KOPT-K1 (cell line): ENCODE measurements around the gene NPHP3.

Experiments
- H3K27ac ChIP-seq: fragments of 200-600 bp; sonication (generic); 2 replicates; pipeline ENCODE4 v1.5.1; 2016; ENCODE audit warnings: antibody characterized with exemption, mild to moderate bottlenecking, low read depth, low read length; ENCODE audit not compliant: poor library complexity, severe bottlenecking
- H3K36me3 ChIP-seq: fragments of 200-600 bp; sonication (generic); 2 replicates; pipeline ENCODE4 v1.5.1; 2017; ENCODE audit warnings: antibody characterized with exemption, mild to moderate bottlenecking, low read length, moderate library complexity; ENCODE audit not compliant: insufficient read depth
- H3K9me3 ChIP-seq: fragments of 200-600 bp; sonication (generic); 2 replicates; pipeline ENCODE4 v1.5.1; 2017; ENCODE audit warnings: antibody characterized with exemption, low read length, mild to moderate bottlenecking; ENCODE audit not compliant: insufficient read depth, poor library complexity, severe bottlenecking

Gene NPHP3

GRCh38 chr3:132661101-132661500 lies 61.1 kb downstream of the NPHP3 start:
- peaks cover 4% of the 10 kb centered on the region; the same call in 1 of the 2 replicates for H3K36me3 ChIP-seq
- no peaks in the 10 kb centered on the region for H3K9me3 ChIP-seq
- H3K27ac ChIP-seq: peak overlapping the region; percentile 82

- Histone ChIP-seq H3K9me3 (no peaks in the 10 kb centered on the region), H3K27ac (peak overlapping the region; percentile 82), H3K36me3 (peaks cover under 1% of the 10 kb centered on the region; the same call in 1 of the 2 replicates)
These were observed 61.5 kb downstream of the NPHP3 start for GRCh38 chr3:132660811-132661070.

- H3K36me3 ChIP-seq: no peaks in the 10 kb centered on the region
- peak within 1 kb of the TSS; percentile 82 for H3K27ac ChIP-seq
- no peaks in the 10 kb centered on the region for H3K9me3 ChIP-seq
These were observed 62.0 kb downstream of the NPHP3 start, which contains the start of gene UBA5 for GRCh38 chr3:132660052-132660810. Gene UBA5 (plus strand): TSS chr3:132660329. CDS start chr3:132660538, 209 bp downstream.

GRCh38 chr3:132659365-132660051 lies 62.7 kb downstream of the NPHP3 start, which contains the start of gene ACAD11:
Gene ACAD11 (minus strand): TSS chr3:132659809. CDS start chr3:132659751, 58 bp downstream.
- peak within 1 kb of the TSS; percentile 82 for H3K27ac ChIP-seq
- H3K9me3 ChIP-seq: no peaks in the 10 kb centered on the region

GRCh38 chr3:132659000-132659364 lies 63.2 kb downstream of the NPHP3 start:
- Histone ChIP-seq H3K36me3 (no peaks in the 10 kb centered on the region), H3K27ac (peak overlapping the region; percentile 82), H3K9me3 (no peaks in the 10 kb centered on the region)

More at GRCh38 chr3:132659365-132660051, 62.7 kb downstream of the NPHP3 start, which contains the start of gene ACAD11:
- no peaks in the 10 kb centered on the region for H3K36me3 ChIP-seq

GRCh38 chr3:132657869-132658747 lies 64.1 kb downstream of the NPHP3 start:
- Histone ChIP-seq H3K36me3 (no peaks in the 10 kb centered on the region), H3K9me3 (no peaks in the 10 kb centered on the region), H3K27ac (no peak overlapping the region)

- Histone ChIP-seq H3K27ac (no peak overlapping the region), H3K36me3 (no peaks in the 10 kb centered on the region)
These were observed 66.7 kb downstream of the NPHP3 start for GRCh38 chr3:132655471-132655870.

GRCh38 chr3:132654721-132655120 lies 67.5 kb downstream of the NPHP3 start:
- no peaks in the 10 kb centered on the region for H3K36me3 ChIP-seq

More at GRCh38 chr3:132655471-132655870, 66.7 kb downstream of the NPHP3 start:
- H3K9me3 ChIP-seq: no peaks in the 10 kb centered on the region

GRCh38 chr3:132654190-132654589 lies 68.0 kb downstream of the NPHP3 start:
- Histone ChIP-seq H3K9me3 (no peaks in the 10 kb centered on the region), H3K36me3 (no peaks in the 10 kb centered on the region), H3K27ac (no peak overlapping the region)

More at GRCh38 chr3:132654721-132655120, 67.5 kb downstream of the NPHP3 start:
- Histone ChIP-seq H3K27ac (no peak overlapping the region), H3K9me3 (no peaks in the 10 kb centered on the region)

- Histone ChIP-seq H3K36me3 (no peaks in the 10 kb centered on the region), H3K27ac (no peak overlapping the region), H3K9me3 (no peaks in the 10 kb centered on the region)
These were observed 69.5 kb downstream of the NPHP3 start for GRCh38 chr3:132652640-132653270.

GRCh38 chr3:132650153-132650552 lies 72.1 kb downstream of the NPHP3 start:
- no peaks in the 10 kb centered on the region for H3K9me3 ChIP-seq
- no peaks in the 10 kb centered on the region for H3K36me3 ChIP-seq
- no peak overlapping the region for H3K27ac ChIP-seq

GRCh38 chr3:132645058-132645457 lies 77.2 kb downstream of the NPHP3 start:
- Histone ChIP-seq H3K27ac (no peak overlapping the region), H3K9me3 (no peaks in the 10 kb centered on the region), H3K36me3 (peaks cover 8% of the 10 kb centered on the region; the same call in 1 of the 2 replicates)

- Histone ChIP-seq H3K9me3 (no peaks in the 10 kb centered on the region), H3K27ac (no peak overlapping the region), H3K36me3 (peaks cover 16% of the 10 kb centered on the region)
These were observed 78.8 kb downstream of the NPHP3 start for GRCh38 chr3:132643366-132643765.

- H3K27ac ChIP-seq: no peak overlapping the region
- peaks cover 16% of the 10 kb centered on the region for H3K36me3 ChIP-seq
- no peaks in the 10 kb centered on the region for H3K9me3 ChIP-seq
These were observed 79.7 kb downstream of the NPHP3 start for GRCh38 chr3:132642539-132642847.
